HG03280 (cell line): ENCODE measurements around the gene APBB1.

ENCODE experiments used
- ATAC-seq: cut with Tn5 transposase; IDR thresholded peaks from one replicate; pipeline ENCODE4 v1.9.1; 2021; ENCODE audit warnings: mild to moderate bottlenecking, moderate library complexity; ENCODE audit not compliant: unreplicated experiment

APBB1 gene

GRCh38 chr11:6354651-6355485 is 64.0 kb downstream of the APBB1 start:
- no peak for ATAC-seq

GRCh38 chr11:6353367-6353987 is 65.4 kb downstream of the APBB1 start:
- ATAC-seq = peak; percentile 85

DNA sequence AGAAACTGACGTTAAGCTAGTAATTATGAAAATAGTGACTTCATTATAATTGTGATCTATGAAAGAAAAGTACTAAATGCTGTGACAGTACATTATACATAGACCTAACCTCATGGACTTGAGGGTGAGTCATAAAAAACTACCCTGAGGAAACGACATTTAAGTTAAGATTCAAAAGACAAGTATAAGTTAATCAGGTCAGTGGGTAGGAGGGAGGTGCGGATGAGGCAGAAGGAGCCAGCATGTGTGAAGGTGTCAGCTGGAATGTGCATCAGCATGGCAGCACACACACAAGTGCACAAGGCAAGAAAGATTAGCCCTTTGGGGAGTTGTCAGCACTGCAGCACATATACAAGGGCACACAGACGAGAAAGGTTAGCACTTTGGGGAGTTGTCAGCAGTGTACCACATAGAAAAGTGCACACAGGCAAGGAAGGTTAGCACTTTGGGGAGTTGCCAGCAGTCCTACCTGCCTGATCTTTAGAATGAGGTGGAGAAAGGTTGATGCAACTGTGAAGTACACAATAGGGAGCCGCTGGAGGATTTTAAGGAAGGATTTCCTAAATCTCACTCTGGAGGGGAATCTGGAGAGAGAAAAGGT is 67.0 kb downstream of the APBB1 start:
- ATAC-seq = no peak

GRCh38 chr11:6350486-6350885 is 68.4 kb downstream of the APBB1 start:
- no peak for ATAC-seq

DNA sequence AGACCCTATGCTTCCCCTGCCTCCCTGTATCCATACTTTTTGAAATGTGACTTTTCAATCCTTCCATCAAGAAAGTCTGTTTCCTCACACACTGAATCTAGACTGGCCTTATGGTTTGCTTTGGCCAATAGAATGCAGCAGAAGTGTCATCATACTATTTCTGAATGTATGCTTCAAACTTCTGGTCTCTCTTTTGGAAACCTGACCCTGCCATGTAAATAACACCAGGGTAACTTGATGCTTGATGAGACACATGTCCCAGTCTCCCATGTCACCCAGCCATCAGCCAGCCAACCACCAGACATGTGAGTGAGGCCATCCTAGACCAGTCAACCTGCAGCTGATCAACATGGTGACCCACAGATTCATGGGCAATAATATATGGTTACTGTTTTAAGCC is 68.9 kb downstream of the APBB1 start:
- ATAC-seq = no peak

DNA sequence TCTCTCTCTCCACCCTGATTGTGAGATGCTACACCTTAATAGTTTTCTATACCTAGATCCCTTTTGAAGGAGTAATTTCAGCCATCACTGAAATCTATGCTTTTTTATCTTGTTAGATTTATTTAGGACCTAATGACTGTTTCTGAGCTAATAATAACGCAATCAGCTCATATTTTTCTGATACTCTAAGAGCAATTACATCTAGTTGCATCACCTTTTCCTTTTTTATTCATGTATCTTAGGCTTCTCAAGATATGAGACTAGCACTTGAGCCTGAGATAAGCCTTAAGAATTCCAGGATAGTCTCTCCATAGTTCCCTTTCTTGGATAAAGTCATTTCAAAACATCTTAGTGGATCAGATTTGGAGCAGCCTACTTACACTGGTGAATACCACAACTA is 73.5 kb downstream of the APBB1 start:
- ATAC-seq = no peak
